NCI-H1092 treated with DMSO at 0.1 percent for 48 hours (cell line): ENCODE data around the gene EXOG.

Source experiments
- DNase-seq: peaks from one replicate; lab custom pipeline; 2025; lab: John Stamatoyannopoulos, UW

EXOG gene

DNA sequence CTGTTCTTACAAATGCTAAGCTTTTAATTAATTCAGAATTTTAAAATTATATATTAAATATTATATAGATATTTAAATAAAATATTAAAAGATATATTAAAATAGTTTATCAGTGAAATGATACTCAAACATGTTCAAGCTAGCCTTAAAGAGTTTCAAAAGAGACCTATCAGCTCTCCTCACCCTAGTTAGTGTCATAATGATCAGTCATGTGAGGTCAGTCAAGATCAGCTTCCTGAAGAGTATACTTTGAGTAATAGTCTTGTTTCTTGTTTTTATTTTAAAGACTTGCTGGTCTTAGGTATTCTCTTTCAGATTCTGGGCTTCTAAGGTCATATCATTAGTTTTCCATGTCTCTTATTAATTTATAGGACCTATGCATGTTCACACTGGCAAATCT lies 14.5 kb downstream of the EXOG start:
- DNase-seq = no peak

DNA sequence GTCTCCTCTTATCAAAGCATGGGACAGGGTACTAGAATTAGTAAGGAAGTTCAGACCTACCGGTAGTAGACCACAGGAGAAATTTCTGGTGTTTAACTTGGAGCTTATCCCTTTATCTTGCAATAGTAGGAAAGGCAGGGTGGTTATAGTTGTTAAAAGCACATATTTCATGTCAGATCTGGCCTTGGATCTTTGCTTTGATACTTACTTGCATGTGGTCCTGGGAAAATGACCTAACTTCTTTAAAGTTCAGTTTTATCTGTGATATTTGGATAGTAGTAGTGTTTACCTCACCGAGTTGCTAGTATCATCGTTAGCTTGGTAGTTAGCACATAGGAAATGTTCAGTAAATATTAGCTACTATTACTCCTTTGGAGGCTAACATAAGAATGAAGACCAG lies 15.4 kb downstream of the EXOG start:
- DNase-seq = no peak

DNA sequence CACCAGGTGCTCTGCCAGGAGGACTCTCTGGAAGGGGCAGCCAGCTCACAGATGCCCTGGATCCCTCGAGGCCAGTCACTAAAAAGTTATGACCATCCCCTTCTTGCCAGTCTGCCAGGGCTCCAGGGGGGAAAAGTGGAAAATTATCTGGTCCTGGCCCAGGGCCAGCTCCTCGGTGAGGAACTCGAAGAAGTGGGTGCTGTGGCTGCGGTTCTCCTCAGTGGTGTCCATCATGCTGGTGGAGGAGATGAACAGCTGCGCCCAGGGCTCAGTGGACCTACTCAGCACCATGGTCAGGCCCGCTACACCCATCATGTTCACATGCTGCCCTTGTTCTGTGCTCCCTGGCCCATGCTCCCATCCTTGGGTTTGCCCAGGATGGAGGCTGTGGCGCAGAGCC lies 19.2 kb downstream of the EXOG start:
- DNase-seq = no peak

DNA sequence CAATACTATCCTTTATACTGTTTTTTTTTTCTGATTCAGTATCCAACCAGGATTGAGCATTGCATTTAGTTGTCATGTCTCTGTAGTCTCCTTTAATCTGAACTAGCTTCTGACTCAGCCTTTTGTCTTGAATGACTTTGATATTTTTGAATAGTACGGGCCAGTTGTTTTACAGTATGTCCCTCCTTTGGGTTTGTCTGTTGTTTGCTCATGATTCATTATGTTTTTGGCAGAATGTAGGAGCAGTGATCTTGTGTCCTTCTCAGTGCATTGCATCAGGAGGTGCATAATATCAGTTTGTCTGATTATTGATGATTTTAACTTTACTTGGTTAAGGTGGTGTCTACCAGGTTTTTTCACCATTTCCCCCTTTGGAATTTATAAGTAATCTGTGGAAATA lies 20.5 kb downstream of the EXOG start:
- DNase-seq = no peak

DNA sequence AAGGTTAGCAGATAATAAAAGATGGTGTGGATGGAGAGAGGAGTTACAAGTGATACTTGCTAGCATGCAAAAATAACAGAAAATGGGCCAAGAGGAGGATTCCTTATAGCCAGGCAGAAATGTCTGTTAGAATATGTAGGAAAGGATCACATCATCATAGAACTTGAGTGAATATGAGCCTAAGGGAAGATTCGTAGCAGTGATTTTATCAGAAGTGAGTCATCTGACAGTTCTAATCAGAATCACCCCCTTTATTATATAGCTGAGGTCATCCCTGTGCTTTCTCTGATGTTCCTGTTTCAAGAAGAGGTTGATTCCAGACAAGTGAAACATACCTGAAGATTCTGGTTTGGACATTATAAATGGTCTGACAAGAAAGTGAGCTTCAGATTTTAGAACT lies 22.9 kb downstream of the EXOG start:
- no peak for DNase-seq

DNA sequence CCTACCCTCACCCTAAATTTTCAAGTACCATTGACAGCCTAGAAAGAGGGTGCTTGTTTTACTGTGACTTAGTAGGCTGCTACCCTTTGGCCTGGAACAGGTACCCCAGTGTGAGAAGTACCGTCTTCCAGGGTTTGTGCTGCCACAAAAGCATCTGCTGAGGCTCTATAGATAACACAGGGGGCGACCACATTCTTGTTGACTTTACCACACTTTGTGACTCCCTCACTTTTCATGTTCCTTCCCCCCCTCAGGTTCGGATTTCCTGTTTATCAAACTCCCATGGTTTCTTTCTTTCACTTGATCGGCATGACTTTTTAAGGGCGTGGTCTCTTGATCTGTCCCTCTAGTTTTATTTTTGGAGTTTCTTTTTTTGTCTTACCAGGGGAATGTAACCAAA lies 23.5 kb downstream of the EXOG start:
- DNase-seq = no peak

DNA sequence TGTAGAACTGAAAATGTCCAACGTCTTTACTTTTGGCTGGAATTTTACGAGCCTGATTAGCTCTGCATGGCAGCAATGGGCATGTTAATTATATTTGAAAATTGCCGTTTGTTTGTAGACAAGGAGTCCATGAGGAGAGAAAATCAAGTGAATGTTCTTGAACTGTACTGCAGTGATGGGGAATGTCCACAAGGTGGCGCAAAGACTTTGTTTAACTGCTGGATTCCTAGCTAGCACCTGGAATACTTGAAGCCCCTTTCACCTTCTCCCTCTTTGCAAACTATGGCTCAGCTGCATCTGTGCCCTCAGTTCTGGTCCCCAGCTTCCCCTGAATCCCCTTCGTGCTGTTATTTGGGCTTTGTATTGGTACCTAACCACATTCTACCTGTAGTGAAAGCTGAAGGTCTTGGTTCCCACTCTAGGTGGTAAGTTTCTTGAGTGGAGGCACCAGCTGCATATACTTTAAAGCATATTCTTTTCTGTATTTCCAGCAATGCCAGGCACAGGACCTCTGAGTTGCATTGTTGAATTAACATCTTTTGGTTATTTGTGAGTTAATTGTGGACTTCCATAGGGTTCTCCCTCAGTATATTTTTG lies 25.3 kb downstream of the EXOG start:
- peak; percentile 50 for DNase-seq

DNA sequence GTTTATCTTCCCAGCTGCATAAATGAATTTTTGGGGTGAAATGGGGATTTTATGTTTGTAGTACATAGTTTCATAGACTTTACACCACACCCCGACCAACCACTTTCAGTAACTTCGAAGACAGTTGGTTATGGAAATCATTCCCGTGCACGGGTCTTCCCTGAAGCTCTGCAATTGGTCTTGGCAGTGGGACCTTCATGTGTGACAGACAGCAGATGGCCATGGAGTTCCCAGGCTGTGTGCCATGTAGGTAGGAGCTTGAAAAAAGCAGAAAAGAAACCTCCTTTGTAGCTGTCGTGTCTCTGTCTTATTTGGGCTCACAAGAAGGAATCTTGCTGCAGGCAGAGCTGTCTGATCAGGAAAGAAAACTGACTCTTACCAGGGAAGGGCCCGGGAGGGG lies 25.9 kb downstream of the EXOG start:
- DNase-seq = no peak

DNA sequence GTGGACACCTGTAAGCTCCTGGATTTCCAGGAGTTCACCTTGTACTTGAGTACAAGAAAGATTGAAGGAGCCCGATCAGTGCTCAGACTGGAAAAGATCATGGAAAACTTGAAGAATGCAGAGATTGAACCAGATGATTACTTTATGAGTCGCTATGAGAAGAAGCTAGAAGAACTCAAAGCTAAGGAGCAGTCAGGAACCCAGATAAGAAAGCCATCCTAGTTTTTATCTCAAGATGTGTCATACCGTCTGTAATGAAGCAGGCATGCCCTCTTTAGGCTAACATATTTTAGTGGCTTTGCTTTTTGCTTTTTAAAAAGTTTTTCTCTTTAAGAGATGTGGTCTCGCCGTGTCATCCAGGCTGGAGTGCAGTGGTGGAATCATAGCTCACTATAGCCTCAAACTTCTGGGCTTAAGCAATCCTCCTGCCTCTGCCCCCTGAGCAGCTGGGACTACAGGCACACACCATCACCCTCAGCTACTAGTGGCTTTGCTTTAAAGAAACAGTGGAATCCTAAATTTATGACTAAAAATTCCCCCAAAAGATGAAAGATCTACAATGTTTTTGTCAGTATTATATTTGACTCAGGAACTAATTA lies 28.1 kb downstream of the EXOG start:
- no peak for DNase-seq

DNA sequence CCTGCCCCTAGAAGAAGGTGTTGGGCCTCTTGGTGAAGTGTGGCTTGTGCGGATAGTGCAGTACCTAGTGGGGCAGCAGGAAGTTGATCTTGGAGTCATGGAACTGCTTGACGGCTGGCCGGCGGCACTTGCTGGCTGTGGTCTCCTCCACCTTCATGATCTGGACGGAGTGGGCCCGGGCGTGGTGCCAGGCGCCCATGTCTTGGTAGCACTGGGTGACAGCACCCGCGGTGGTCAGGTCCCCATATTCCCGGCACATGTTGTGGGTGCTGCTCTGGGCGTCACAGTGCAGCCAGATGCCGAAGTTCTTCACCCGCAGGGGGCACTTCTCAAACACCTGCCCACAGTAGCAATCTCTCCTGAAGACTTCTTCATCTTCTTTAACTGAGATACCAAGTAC lies 30.7 kb downstream of the EXOG start:
- no peak for DNase-seq

DNA sequence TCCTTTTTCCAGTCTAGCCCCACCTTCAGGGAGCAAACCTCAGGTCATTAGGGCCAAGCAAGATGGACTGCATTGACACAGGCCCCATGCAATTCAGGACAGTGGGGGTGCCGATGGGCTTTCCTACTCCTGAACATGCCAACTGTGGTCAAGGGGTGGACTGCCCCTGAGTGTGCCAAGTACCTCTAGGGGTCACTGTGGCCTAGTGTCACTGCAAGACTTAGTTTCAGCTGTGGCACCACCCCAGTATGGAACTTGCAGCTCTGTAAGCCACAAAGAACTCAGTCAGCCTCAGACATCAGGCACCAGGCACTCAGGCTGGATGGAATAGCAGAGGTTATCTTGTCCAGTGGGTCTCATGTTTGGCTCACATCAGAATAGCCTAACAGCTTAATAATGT lies 32.3 kb downstream of the EXOG start:
- DNase-seq = no peak

DNA sequence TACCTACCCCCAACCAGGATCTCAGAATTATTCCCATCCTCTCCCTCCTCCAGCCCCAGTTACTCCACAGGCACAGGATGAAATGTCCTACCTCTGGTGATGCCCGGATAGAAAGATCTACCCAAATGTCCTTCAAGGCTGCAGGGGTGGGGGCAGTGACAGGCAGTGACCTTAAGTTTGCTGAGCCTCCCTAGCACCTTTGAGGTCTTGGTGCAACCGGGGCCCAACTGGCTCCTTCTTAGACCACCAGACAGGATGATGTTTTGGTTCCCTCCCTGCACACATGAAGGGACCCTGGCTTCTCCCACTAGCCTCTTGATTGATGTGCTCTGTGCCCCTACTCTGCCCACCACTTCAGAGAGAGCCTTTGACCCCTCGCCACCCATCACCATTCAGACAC lies 36.4 kb downstream of the EXOG start:
- DNase-seq = no peak

DNA sequence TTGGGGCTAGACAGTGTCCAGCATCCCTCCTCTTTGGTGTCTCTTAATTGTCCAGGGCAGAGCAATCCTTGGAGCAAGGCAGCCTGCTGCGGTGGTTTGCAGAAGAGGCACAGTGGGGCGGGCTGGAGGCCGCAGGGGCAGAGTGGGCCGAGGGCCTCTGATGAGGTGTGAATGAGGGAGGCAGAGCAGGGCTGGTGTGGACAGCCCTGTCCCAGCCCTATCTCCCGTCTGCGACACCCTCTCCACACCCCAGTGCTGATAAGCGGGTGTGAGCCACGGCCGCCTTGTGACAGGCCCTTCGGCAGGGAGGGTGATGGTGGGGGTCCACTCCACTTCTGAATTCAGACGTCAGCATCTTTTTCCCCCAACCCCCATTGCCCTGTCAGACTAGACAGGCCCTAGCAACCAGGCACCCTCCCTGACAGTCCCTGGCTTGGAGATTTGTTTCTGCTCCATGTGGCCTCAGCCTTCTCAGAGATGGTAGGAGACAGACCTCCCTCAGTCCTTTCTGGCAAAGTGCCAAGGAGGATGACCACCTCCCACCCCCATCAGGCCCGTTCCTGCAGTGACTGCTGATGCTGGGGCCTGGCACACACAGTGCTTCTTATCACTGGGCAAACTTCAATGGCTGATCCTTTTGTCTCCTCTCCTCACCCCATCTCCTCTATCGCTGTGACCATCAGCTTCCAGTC lies 37.3 kb downstream of the EXOG start:
- DNase-seq = no peak

DNA sequence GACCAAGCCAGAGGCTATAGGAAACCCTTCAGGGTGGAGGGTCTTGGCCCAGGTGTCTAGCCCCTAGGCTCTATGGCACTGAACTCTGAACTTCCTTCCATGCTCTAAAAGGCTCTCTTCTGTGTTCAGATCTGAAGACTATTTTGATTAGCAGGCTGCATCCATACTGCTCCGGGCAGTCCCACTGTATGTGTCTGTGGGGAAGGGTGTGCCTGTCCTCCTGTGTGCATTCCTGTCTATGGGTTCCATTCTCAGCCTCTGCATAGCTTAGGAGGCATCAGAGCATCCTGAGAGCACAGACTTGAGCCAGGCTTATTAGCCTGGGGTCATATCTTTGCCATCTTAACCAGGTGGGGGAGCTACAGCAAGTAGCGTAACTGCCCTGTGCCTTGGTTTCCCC lies 38.0 kb downstream of the EXOG start:
- DNase-seq = no peak

DNA sequence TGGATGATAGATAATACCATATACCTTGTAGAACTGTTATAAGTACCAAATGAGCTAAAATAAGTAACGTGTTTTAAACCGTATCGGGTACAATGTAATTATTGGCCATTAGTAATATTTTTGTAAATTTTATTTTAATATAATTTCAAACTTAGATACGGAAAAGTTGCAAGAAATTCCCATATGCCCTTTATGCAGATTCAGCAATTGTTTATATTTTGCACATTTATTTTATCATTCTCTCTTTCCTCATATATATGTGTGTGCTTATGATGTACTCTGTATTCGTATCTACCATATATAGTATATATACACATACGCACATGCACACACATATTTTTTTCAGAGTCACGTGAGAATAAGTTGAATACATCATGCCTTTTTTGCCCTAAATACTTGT lies 38.5 kb downstream of the EXOG start:
- no peak for DNase-seq

DNA sequence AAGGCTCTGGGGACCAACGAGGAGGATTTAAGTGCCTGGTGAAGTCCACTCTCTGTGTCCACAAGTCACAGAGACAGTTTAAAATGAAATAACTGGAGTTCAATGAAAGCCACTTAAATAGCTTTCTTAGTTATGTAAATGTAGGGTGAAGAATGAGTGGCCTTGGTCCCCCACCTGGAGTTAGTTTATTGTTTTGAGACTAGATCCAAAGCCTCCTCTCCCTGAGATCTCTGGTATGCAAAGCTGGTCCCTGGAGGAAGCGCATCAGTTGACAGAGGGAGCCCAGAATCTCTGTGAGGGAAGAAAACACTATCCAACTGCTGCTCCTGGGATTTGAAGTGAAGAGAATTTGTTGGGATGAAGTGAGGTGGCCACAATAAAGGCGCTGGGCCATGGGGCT lies 40.5 kb downstream of the EXOG start:
- no peak for DNase-seq

DNA sequence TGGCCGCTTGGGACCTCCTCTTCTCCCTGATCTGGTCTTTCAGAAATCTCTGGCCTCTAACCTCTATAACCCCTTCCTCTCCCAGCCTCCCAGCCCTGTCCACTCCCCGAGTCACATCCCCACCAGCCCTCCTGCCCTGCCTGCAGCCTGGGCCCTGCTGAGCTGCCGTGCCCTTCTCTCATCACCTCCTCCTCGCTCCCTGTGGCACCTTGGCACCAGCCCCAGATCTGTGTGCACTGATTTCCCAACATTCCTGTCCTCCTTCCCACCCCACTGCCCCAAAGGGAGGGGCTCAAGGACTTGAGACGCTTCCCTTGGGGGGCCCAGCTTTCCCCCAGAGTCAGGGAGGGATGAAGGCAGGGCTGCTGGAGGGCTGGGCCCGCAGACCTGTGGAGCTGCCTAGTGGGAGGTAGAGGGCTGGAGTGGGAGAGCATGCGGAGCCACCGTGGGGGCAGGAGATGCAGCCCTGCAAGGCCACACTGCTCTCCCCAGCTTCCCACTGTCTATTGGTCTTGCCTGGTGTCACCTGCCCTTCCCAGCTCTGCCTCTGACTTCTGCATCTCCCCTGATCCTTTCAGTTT lies 42.7 kb downstream of the EXOG start:
- DNase-seq = no peak

DNA sequence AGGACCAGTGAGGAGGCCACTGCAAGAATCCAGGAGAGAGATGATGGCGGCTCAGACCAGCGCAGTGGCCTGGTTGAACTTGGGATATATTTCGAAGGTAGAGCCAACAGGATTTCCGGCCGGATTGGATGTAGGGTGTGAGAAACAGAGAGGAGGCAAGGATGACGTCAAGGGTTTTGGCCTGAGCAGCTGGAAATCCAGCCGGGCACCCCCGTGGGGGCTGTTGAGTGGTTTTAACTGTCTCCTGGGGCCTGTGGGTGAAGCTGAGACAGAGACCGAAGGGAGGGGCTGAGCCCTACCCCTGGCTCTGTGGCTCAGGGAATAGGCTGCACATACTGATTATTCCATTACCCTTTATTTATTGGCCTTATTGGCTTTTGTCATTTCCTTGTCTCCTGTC lies 45.7 kb downstream of the EXOG start:
- no peak for DNase-seq

DNA sequence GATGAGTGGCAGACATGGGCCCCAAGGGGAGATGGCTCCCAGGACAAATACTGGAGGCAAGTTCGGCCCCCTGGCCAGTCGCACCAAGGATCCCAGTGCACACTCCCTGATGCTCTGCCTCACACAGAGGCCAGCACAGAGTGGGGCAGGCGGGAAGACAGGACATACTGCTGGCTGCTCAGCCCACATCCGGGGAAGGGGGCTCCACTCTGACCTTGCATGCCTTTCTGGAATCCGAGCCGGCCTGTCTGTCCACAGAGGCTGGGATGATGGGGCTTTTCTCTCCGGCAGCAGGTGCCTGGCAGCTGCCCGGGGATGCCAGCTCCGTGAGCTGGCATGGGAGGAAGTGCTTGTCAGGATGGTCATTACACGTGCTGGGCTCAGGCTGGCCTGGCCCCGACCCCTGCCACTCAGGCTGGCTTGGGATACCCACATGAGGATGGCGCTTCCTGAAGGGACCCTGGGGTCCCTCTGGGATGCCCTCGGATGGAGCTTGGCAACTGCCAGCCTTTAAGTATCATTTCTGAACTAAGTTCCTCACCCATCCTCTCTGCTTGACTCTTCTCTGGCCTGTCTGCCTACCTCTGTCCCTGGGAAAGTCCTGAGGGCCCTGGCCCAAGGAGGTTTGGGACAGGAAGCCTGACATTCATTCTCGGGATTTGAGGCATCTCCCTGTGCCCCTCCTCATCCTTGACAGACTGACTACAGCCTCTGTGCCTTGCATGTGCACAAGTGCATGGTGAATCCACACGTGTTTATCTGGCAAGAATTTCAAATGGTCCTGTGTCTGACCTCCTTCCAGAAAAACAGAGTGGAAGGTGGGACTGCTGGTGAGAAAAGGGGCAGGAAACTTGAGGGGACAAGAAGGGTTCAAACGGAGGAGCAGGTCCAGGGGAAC lies 46.5 kb downstream of the EXOG start:
- DNase-seq = no peak

DNA sequence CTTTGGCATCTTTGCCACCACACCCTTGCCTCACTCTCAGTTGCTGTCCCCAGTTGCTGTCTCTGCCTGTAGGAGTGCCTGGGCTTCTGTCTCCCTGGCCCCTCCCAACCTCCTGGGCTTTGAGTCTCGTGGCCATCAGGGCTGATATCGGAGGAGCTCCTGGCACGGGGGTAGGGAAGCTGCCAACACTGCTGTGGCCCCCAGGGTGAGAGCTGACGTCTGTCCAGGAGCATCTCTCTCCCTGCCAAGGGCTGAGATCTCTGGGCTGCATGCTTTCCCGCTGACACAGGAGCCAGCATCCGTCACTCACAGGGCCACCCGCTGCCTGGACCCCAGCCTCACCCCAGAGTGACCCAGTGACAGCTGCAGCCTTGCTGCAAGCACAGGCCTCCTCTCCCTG lies 47.4 kb downstream of the EXOG start:
- no peak for DNase-seq

DNA sequence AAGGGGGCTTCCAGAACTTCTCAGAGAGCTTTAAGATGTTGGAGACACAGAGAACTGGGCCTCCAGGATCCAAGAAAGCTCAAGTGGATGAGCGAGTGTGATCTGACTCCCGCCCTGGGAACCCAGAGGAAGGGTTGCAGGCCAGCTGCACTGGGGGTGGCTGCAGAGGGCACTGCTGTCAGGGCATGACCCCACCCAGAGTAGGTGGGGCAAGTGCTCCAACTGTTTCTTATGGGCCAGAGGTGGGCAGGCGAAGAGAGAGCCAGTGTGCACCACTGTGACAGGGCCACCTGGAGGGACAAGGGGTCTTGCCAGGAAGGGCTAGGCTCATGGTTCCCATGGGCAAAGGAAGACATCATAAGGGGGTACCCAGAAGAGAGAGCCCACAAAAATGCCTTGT lies 48.8 kb downstream of the EXOG start:
- no peak for DNase-seq

DNA sequence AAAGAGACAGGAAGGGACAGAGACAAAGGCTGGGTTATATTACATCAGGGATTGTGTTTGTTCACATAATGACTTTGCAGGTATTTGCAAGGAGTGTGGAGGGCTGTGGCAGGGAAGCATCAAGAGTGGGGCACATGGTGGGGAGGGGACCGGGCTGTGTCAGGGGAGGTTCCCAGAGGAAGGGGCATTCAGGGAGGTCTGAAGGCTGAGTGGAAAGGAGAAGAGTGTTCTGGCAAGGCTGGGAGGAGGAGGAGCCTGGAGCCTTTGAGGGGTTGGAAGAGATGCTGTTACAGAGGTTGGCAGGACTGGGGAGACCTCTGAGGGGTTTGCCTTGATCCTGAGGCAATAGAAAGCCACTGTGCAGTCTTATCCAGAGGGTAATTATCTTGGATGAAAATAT lies 49.4 kb downstream of the EXOG start:
- no peak for DNase-seq

DNA sequence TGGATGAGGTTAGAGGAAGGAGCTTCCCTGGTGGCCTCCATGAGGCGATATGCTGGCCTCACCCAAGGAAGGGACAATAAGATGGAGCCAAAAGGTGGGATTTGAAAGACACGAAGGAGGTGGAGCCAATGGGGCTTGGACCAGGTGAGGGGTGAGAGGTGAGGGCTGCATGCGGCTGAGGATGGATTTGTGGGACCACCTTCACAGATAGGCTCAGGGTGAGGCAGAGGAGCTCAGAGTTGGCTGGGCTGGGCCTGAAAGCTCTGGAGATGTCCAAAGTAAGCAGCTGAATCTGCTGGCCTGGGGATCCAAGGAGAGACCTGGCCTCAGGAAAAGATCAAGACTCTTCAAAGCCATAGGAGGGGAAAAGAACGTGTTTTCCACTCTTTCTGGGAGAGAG lies 49.8 kb downstream of the EXOG start:
- no peak for DNase-seq
